ENCODE results near the gene PEX7. TPM values are rescaled to one million over a fixed set of nuclear protein-coding genes. Genes with fewer than 3 reads are reported as not detected.

Gene PEX7
- total and polyA plus RNA-seq, 10 of the 15 experiments (the other 5 are each of a cell fraction or from before 2014, with no cell fraction given) = 0.58 to 12.4 (median 8.8) TPM

DNA sequence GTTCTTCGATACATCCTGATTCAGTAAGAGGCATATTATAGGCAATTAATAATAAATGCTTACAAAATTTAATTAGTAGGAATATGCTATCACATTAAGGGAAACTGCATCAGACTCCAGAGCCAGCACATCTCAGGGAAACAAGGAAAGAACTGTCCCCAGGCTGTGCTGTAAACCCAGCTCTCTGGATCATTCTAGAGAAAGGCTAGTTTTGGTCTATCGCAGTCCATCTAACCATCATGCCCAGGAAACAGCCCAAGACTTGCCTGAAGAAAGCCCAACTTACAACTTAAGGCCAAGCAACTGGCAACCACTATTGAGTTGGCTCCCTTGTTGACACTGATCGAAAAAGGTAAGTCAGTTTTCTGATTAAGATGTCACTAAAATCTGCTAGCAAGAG, 41.4 kb upstream of the PEX7 start:
- in situ Hi-C loops (cut with MboI) = no loop called here

More for the DNA sequence above, 41.4 kb upstream of the PEX7 start:
- ATAC-seq = no peak
- H3K9ac ChIP-seq (ENCODE audit: control insufficient read depth, insufficient read depth, low read length) = no peak overlapping the region
- no peak overlapping the region for H3K4me3 ChIP-seq
- 98% methylated on average over 3 of the region's 3 CpGs for WGBS (ENCODE audit: insufficient coverage, insufficient replicate concordance, low lambda C conversion rate, missing lambda C conversion rate)
- peaks cover 100% of the 10 kb centered on the region for H3K79me2 ChIP-seq (ENCODE audit: control insufficient read depth, insufficient read depth, low read length)
- ChIA-PET RAD21 (ENCODE audit: unreplicated experiment) (interaction anchor here (0.8 to 12.6 kb wide), 8 partner anchors 8 to 65 kb away, joined by 3 to 405 read pairs (median 4); partner anchors contain the start of gene MAP3K5), POLR2A (interaction anchor here (0.6 to 1.6 kb wide), 4 partner anchors 8 to 16 kb away, joined by 3 to 7 read pairs (median 6); no protein-coding TSS in a partner anchor), SMC1A (ENCODE audit: uncharacterized antibody, unreplicated experiment) (interaction anchor here (0.7 to 13.3 kb wide), 5 partner anchors 7 to 137 kb away, joined by 3 to 446 read pairs (median 227); no protein-coding TSS in a partner anchor), CTCF (interaction anchor here (0.8 to 2.4 kb wide), 5 partner anchors 8 to 136 kb away, joined by 3 to 13 read pairs (median 4); partner anchors contain the start of gene MAP3K5)
- peaks cover 4 to 12% of the 10 kb centered on the region in 2 experiments; a peak in 3 of 4 replicates for H3K36me3 ChIP-seq (ENCODE audit: control insufficient read depth in 2 of 2, insufficient read depth in 2 of 2, low read length in 1 of 2)
- no peak for TF ChIP-seq POLR2A (IDR thresholded peaks at IDR 0.05; ENCODE audit: low read depth, low read length)
- TF ChIP-seq HDAC2 (IDR thresholded peaks at IDR 0.05) = no peak
- TF ChIP-seq MEF2B (IDR thresholded peaks at IDR 0.05; ENCODE audit: partially characterized antibody, poor library complexity, severe bottlenecking) = no peak
- no peak for TF ChIP-seq NRF1 (conservative IDR thresholded peaks at IDR 0.05; ENCODE audit: low read depth, low read length)
- no peak for TF ChIP-seq SIN3A (IDR thresholded peaks at IDR 0.05; ENCODE audit: low read depth, low read length)
- TF ChIP-seq RBBP5 (conservative IDR thresholded peaks at IDR 0.05) = no peak
- TF ChIP-seq ZNF274 (IDR thresholded peaks at IDR 0.05; ENCODE audit: insufficient read depth, insufficient read length) = no peak
- TF ChIP-seq MEF2A (IDR thresholded peaks at IDR 0.05; ENCODE audit: insufficient read depth, low read depth, low read length) = no peak
- no peak for TF ChIP-seq RB1 (IDR thresholded peaks at IDR 0.05; ENCODE audit: borderline replicate concordance)
- TF ChIP-seq RUNX3 (IDR thresholded peaks at IDR 0.05; ENCODE audit: low read length) = no peak
- TF ChIP-seq, protein P1, sequence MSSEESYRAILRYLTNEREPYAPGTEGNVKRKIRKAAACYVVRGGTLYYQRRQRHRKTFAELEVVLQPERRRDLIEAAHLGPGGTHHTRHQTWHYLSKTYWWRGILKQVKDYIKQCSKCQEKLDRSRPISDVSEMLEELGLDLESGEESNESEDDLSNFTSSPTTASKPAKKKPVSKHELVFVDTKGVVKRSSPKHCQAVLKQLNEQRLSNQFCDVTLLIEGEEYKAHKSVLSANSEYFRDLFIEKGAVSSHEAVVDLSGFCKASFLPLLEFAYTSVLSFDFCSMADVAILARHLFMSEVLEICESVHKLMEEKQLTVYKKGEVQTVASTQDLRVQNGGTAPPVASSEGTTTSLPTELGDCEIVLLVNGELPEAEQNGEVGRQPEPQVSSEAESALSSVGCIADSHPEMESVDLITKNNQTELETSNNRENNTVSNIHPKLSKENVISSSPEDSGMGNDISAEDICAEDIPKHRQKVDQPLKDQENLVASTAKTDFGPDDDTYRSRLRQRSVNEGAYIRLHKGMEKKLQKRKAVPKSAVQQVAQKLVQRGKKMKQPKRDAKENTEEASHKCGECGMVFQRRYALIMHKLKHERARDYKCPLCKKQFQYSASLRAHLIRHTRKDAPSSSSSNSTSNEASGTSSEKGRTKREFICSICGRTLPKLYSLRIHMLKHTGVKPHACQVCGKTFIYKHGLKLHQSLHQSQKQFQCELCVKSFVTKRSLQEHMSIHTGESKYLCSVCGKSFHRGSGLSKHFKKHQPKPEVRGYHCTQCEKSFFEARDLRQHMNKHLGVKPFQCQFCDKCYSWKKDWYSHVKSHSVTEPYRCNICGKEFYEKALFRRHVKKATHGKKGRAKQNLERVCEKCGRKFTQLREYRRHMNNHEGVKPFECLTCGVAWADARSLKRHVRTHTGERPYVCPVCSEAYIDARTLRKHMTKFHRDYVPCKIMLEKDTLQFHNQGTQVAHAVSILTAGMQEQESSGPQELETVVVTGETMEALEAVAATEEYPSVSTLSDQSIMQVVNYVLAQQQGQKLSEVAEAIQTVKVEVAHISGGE (CRISPR knock-in tag; IDR thresholded peaks at IDR 0.05) = no peak
- no peak for TF ChIP-seq PAX5 (IDR thresholded peaks at IDR 0.05; ENCODE audit: borderline replicate concordance, low read depth, low read length)
- TF ChIP-seq WRNIP1 (IDR thresholded peaks at IDR 0.05; ENCODE audit: borderline replicate concordance, low read depth, low read length) = no peak
- TF ChIP-seq, protein P2, sequence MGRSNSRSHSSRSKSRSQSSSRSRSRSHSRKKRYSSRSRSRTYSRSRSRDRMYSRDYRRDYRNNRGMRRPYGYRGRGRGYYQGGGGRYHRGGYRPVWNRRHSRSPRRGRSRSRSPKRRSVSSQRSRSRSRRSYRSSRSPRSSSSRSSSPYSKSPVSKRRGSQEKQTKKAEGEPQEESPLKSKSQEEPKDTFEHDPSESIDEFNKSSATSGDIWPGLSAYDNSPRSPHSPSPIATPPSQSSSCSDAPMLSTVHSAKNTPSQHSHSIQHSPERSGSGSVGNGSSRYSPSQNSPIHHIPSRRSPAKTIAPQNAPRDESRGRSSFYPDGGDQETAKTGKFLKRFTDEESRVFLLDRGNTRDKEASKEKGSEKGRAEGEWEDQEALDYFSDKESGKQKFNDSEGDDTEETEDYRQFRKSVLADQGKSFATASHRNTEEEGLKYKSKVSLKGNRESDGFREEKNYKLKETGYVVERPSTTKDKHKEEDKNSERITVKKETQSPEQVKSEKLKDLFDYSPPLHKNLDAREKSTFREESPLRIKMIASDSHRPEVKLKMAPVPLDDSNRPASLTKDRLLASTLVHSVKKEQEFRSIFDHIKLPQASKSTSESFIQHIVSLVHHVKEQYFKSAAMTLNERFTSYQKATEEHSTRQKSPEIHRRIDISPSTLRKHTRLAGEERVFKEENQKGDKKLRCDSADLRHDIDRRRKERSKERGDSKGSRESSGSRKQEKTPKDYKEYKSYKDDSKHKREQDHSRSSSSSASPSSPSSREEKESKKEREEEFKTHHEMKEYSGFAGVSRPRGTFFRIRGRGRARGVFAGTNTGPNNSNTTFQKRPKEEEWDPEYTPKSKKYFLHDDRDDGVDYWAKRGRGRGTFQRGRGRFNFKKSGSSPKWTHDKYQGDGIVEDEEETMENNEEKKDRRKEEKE (IDR thresholded peaks at IDR 0.05) = no peak
- TF ChIP-seq ESRRA (IDR thresholded peaks at IDR 0.05; ENCODE audit: low read length) = no peak
- no peak for TF ChIP-seq KLF5 (IDR thresholded peaks at IDR 0.05; ENCODE audit: partially characterized antibody)
- no peak for TF ChIP-seq SMAD5 (IDR thresholded peaks at IDR 0.05; ENCODE audit: low read depth)
- TF ChIP-seq NR2F1 (conservative IDR thresholded peaks at IDR 0.05) = no peak
- TF ChIP-seq EED (IDR thresholded peaks at IDR 0.05; ENCODE audit: low read depth) = no peak
- no peak for TF ChIP-seq SMC3 (IDR thresholded peaks at IDR 0.05; ENCODE audit: borderline replicate concordance, low read length)
- H3K27ac ChIP-seq (ENCODE audit: control insufficient read depth, insufficient read depth) = peak overlapping the region; percentile 17; the same call in 1 of the 2 replicates
- FAIRE-seq = no peak
- peaks cover 20% of the 10 kb centered on the region; the same call in 1 of the 2 replicates for H3K4me1 ChIP-seq (ENCODE audit: control insufficient read depth, insufficient read depth, low read length)
- H3K9me3 ChIP-seq (replicated peaks; ENCODE audit: control insufficient read depth, insufficient read depth, low read length) = no peaks in the 10 kb centered on the region
- H3K4me2 ChIP-seq (ENCODE audit: control insufficient read depth, insufficient read depth) = peak overlapping the region; percentile 40
- intact Hi-C loops (cut with micrococcal nuclease; ENCODE audit: unreplicated experiment) = no loop called here
- no peaks in the 10 kb centered on the region for H3K27me3 ChIP-seq (replicated peaks in 1 of 2; ENCODE audit: control insufficient read depth in 2 of 2, insufficient read depth in 2 of 2, low read length in 1 of 2)
- H4K20me1 ChIP-seq (ENCODE audit: control insufficient read depth, insufficient read depth) = no peaks in the 10 kb centered on the region
- DNase-seq (ENCODE audit: low read depth, low spot score) = no peak
- no peak overlapping the region for H2AFZ ChIP-seq (ENCODE audit: control insufficient read depth, low read depth, low read length)
- no TSS peak for BruUV-seq (replicated peaks)
